ENCODE measurements around the gene ENTR1.

DNA sequence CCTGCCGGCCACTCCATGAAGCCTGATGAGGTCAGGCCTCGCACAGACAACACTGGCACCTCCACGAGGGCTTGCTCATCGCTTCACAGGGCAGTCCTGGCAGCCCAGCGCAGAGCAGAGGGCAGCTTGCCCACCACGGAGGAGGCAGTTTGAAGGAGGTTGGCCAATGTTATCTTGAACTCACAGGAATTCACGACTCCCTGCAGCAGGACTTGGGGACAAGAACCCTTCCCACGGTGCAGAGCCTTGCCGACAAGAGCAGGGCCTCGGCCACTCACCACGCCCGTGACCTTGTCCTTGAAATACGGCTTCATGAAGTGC lies 15.4 kb downstream of the ENTR1 start:
- TF ChIP-seq EZH2 (IDR thresholded peaks at IDR 0.05; ENCODE audit: borderline replicate concordance, low read length): no peak
- TF ChIP-seq, protein P1, sequence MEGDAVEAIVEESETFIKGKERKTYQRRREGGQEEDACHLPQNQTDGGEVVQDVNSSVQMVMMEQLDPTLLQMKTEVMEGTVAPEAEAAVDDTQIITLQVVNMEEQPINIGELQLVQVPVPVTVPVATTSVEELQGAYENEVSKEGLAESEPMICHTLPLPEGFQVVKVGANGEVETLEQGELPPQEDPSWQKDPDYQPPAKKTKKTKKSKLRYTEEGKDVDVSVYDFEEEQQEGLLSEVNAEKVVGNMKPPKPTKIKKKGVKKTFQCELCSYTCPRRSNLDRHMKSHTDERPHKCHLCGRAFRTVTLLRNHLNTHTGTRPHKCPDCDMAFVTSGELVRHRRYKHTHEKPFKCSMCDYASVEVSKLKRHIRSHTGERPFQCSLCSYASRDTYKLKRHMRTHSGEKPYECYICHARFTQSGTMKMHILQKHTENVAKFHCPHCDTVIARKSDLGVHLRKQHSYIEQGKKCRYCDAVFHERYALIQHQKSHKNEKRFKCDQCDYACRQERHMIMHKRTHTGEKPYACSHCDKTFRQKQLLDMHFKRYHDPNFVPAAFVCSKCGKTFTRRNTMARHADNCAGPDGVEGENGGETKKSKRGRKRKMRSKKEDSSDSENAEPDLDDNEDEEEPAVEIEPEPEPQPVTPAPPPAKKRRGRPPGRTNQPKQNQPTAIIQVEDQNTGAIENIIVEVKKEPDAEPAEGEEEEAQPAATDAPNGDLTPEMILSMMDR (conservative IDR thresholded peaks at IDR 0.05 in 1 of 2, IDR thresholded peaks at IDR 0.05 in 1 of 2; ENCODE audit: extremely low read depth in 1 of 2, insufficient read depth in 1 of 2, low read depth in 1 of 2, low read length in 2 of 2): no peak

All from mammary epithelial cell (primary cell).